Mesodermal cell (in vitro differentiated cells): ENCODE measurements around the gene NAV2.

ENCODE experiments used
- H3K27ac ChIP-seq: 2 replicates; pipeline ENCODE4 v1.7.0; 2013; ENCODE audit warnings: mild to moderate bottlenecking, low read depth, low read length, moderate library complexity; ENCODE audit not compliant: severe bottlenecking
- H3K36me3 ChIP-seq: 2 replicates; pipeline ENCODE4 v1.7.1; 2013; ENCODE audit warnings: mild to moderate bottlenecking, low read length, moderate library complexity; ENCODE audit not compliant: control insufficient read depth, insufficient read depth
- H3K4me1 ChIP-seq: one replicate; pipeline ENCODE4 v1.7.1; 2013; ENCODE audit warnings: mild to moderate bottlenecking, low read length; ENCODE audit not compliant: insufficient read depth, control insufficient read depth, poor library complexity, severe bottlenecking
- H3K4me3 ChIP-seq: 2 replicates; pipeline ENCODE4 v1.7.0; 2013; ENCODE audit warnings: low read length, control low read depth, mild to moderate bottlenecking; ENCODE audit not compliant: insufficient read depth, poor library complexity, severe bottlenecking; ENCODE audit errors: extremely low read depth
- H3K9me3 ChIP-seq: 2 replicates; pipeline ENCODE4 v1.7.1; 2013; ENCODE audit warnings: mild to moderate bottlenecking, low read length, moderate library complexity; ENCODE audit not compliant: control insufficient read depth
- WGBS, 2 experiments: methylation state at CpG; one replicate each; pipeline ENCODE4 v1.1.5; 2013; ENCODE audit warnings: missing lambda C conversion rate in 2 of 2; ENCODE audit not compliant: insufficient coverage in 2 of 2; 5-methylcytosine and 5-hydroxymethylcytosine counted together

The NAV2 gene

DNA sequence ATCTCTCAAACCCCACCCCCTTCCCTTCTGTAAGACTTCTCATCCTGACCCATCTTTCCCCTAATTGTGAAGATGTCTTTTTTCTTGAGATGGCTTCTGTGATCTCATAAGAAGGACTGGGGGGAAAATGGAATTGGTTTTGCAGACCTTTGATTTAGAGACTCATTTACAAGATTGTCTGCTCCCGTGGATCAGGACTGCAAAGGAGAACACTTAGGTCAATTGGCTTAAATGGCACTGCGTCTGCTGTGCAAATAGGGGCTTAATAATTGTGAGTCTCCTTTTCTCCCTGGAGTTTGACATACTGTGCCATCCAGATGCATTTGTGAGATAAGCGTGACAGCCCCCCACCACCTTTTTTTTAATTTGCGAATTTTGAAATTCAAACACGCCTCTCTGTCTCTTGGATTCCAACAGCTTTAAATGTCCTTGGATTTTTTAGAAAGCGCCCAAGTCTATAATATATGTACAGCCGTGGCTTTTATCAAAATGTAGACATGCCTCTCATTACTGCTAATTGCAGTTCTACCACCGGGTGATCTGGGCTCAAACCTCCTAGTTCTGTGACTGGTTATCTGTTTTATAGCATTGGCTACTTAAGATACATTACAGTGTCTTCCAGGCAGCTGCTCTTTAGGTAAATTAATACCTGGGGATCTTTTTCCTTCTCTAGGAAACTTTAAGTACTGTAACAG, 297.7 kb downstream of the NAV2 start:
- H3K36me3 ChIP-seq, result no peaks in the 10 kb centered on the region
- peaks cover 25% of the 10 kb centered on the region for H3K4me1 ChIP-seq
- WGBS, 2 experiments, result 85% methylated on average over 6 to 7 of the region's 8 CpGs
- H3K27ac ChIP-seq, result no peak overlapping the region
- H3K9me3 ChIP-seq, result no peaks in the 10 kb centered on the region
- no peak overlapping the region for H3K4me3 ChIP-seq

DNA sequence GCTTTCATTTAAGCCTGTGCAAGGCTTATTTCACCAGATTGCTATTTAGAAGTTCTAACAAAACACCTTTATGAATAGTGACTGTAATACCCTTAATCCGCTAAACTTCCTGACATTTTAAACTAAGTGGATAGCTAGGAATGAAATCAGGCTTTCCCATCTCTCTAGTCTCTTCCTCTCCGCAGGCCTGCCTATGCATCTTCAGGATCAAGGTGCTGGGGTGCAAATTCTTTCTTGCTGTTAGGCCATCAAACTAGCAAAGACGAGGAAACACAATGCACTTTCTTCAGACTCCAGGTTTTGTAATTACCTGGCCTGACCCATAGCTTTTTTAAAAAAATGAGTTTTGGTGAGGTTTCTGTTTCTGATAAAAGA, 298.2 kb downstream of the NAV2 start:
- no peak overlapping the region for H3K27ac ChIP-seq
- no CpG with 5 or more reads among the region's 3 CpGs for WGBS, 2 experiments
- no peaks in the 10 kb centered on the region for H3K9me3 ChIP-seq

GRCh38 chr11:20011307-20011951, 298.8 kb downstream of the NAV2 start:
- Histone ChIP-seq H3K9me3 (no peaks in the 10 kb centered on the region), H3K4me1 (peaks cover 25% of the 10 kb centered on the region), H3K4me3 (no peak overlapping the region), H3K27ac (no peak overlapping the region), H3K36me3 (no peaks in the 10 kb centered on the region)
- 89 to 100% methylated on average over 1 to 2 of the region's 5 CpGs for WGBS, 2 experiments

More for the DNA sequence above, 298.2 kb downstream of the NAV2 start:
- Histone ChIP-seq H3K36me3 (no peaks in the 10 kb centered on the region), H3K4me3 (no peak overlapping the region), H3K4me1 (peaks cover 25% of the 10 kb centered on the region)

GRCh38 chr11:20013346-20014066, 300.9 kb downstream of the NAV2 start:
- no peak overlapping the region for H3K27ac ChIP-seq
- peaks cover 29% of the 10 kb centered on the region for H3K4me1 ChIP-seq
- no peak overlapping the region for H3K4me3 ChIP-seq
- no peaks in the 10 kb centered on the region for H3K36me3 ChIP-seq
- no peaks in the 10 kb centered on the region for H3K9me3 ChIP-seq
- 79 to 89% methylated on average over 3 to 4 of the region's 7 CpGs for whole genome bisulfite sequencing, 2 experiments

DNA sequence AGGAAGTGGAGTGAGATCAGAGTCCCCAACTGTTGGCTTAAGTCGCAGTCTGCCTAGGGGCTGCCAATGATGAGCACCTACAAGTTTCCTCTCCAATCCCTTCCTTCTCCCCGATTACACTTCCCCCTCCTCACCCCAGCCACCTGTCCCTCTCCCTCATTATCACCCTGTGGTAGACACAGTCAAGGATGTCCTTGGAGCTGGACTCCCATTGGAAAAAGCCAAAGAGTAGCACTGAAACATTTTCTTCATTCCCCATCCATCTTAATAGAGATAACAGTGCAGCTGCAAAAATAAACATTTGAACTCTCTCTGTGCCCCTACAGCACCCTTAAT, 301.4 kb downstream of the NAV2 start:
- Histone ChIP-seq H3K36me3 (no peaks in the 10 kb centered on the region), H3K4me3 (no peak overlapping the region), H3K9me3 (no peaks in the 10 kb centered on the region), H3K27ac (no peak overlapping the region), H3K4me1 (peaks cover 24% of the 10 kb centered on the region)
- WGBS, 2 experiments, result 0 to 50% methylated on average over 1 to 2 of the region's 2 CpGs

DNA sequence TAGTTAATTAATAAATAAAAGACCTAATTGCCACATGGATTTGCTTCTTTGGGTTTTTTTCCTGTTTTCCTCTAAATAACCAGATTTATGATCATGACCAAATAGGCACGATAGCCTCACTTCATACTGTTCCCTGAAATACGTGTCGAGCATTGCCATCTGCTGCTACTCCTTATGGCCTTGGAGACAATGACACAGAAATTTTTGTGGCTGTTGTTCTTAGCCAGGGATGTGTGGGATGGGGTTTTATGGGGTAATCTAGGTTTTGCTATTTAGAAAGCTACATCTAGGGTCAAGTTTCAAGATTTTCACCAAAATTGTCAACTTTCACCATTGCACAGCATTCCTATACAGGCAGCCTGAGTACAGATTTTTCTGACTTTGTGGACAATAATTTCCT, 302.5 kb downstream of the NAV2 start:
- Histone ChIP-seq H3K27ac (no peak overlapping the region), H3K36me3 (no peaks in the 10 kb centered on the region), H3K4me1 (peaks cover 22% of the 10 kb centered on the region), H3K9me3 (no peaks in the 10 kb centered on the region), H3K4me3 (no peak overlapping the region)
- WGBS, 2 experiments, result 100% methylated on average over 1 of the region's 3 CpGs

DNA sequence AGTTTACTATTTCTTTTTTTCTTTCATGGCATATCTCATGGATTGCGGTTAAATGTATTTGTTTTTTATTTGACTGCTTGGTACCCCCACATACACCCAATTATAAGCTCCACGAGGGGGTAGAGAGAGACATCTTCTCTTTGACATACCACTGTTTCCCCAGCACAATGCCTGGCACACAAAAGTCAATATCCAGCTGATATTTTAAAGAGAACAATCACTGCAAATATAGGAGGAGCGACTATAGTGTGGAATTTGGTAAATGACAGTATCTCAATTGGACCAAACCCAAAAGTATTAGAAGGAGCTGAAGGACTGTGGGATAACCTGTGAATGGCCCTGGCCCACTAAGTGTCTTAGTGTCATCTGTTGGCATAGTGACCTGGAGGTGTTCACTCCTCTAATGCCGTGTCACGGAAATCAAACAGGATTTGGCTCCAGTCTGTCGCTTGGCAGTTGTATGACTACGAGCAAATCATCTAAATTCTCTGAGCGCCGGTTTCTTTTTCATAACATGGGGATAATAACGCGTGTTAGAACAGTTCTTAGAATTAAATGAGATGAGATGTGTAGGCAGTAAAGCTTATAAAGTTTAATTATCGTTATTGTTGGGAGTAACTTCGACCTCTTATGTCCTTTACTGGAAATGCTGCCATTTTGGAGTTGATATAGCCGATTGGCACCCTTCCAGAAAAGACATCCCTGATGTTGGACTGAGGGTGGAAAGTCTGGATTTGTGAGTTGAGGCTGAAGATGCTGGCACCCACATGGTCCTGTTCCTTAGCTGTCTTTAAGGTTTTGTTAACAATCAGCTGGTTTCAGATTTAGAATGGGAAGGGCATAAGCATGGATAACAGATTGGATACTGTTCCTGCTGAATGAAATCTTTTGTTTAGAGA, 303.1 kb downstream of the NAV2 start:
- H3K36me3 ChIP-seq, result no peaks in the 10 kb centered on the region
- no peak overlapping the region for H3K27ac ChIP-seq
- WGBS, 2 experiments, result 85 to 86% methylated on average over 11 to 12 of the region's 14 CpGs
- H3K4me1 ChIP-seq, result peaks cover 17% of the 10 kb centered on the region
- no peaks in the 10 kb centered on the region for H3K9me3 ChIP-seq
- H3K4me3 ChIP-seq, result no peak overlapping the region

DNA sequence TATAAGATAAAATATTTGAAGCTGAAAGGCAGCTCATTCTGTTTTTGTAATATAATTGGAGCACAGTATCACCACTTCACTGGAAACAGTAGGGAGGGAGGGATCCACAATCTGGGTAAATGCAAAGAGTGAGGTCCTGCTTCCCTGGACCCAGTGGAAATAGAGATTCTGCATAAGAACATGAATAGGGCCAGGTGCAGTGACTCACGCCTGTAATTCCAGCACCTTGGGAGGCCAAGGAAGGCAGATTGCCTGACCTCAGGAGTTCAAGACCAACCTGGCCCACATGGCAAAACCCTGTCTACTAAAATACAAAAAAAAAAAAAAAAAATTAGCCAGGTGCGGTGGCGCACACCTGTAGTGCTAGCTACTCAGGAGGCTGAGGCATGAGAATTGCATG, 303.9 kb downstream of the NAV2 start:
- Histone ChIP-seq H3K27ac (no peak overlapping the region), H3K4me1 (peaks cover 15% of the 10 kb centered on the region), H3K9me3 (no peaks in the 10 kb centered on the region), H3K4me3 (no peak overlapping the region), H3K36me3 (no peaks in the 10 kb centered on the region)
- WGBS, 2 experiments, result 100% methylated on average over 1 of the region's 3 CpGs

DNA sequence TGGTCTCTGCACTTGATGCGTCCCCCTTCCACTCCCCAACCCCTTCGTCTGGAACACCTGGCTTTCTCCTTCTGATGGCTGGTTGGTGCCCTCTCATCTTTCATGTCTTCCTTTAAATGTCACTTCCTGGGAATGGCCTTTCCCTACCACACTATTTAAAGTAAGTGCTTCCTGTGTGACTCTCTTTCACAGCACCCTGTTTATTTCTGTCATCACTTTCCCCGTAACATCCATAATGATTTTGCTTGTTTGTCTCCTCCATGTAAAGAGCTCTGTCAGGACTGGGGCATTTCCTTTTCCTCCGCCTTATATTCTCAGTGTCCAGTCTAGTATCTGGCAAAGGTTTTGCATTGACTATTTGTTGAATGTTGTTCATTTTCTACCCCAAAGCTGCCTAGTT, 304.7 kb downstream of the NAV2 start:
- WGBS, 2 experiments, result 83 to 92% methylated on average over 2 to 3 of the region's 4 CpGs
- peak overlapping the region; percentile 48 for H3K27ac ChIP-seq
- no peak overlapping the region for H3K4me3 ChIP-seq
- peaks cover 22% of the 10 kb centered on the region for H3K4me1 ChIP-seq
- H3K9me3 ChIP-seq, result no peaks in the 10 kb centered on the region
- no peaks in the 10 kb centered on the region for H3K36me3 ChIP-seq

DNA sequence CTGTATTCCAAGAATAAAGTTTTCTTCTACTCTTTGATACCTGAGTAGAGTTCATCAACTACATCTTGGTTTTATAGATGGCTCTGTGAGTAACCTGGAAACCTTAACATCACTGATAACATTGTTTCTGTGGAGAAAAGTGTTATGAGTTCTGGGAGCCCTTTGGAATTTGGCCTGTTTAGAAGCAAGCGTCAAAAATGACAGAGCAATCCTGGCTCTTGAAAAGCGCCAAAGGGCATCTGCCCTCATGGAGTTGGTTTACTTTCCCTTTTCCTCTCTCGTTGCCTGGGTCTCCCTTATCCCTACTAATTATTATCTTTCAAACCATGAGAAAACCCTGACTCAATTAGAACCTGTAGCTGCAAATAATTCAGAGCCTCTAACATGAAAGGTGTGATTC, 307.6 kb downstream of the NAV2 start:
- WGBS, 2 experiments, result 70% methylated on average over 3 of the region's 3 CpGs

More for the DNA sequence above, 307.6 kb downstream of the NAV2 start:
- Histone ChIP-seq H3K36me3 (no peaks in the 10 kb centered on the region), H3K4me1 (peaks cover 34% of the 10 kb centered on the region), H3K9me3 (no peaks in the 10 kb centered on the region), H3K27ac (no peak overlapping the region), H3K4me3 (no peak overlapping the region)
